Esophagus squamous epithelium (tissue), 4 donors: ENCODE results near the gene CTLA4.

ENCODE experiments used
- CTCF ChIP-seq, 6 experiments: fragments of 450-650 bp in 4 of 6; fragments of 200-600 bp in 2 of 6; sonication (generic) in 2 of 6; IDR thresholded peaks; one replicate each; pipeline ENCODE4 v1.5.1; 2016 to 2019; ENCODE audit warnings: antibody characterized with exemption in 6 of 6, mild to moderate bottlenecking in 4 of 6, moderate library complexity in 4 of 6
- POLR2A ChIP-seq, 4 donors: fragments of 450-650 bp; IDR thresholded peaks; one replicate each; pipeline ENCODE4 v1.6.1; 2017; ENCODE audit warnings: antibody characterized with exemption in 4 of 4, mild to moderate bottlenecking in 4 of 4, moderate library complexity in 3 of 4

GRCh38 chr2:203870481-203870880 is 2.9 kb downstream of the CTLA4 start:
- TF ChIP-seq POLR2A (IDR thresholded peaks at IDR 0.05) (no peak), CTCF (IDR thresholded peaks at IDR 0.05) (no peak)
